NCI-H1694 (cell line): ENCODE results near the gene NPBWR2.
"Not testable (repeated sequence)": the region's sequence is repeated elsewhere in the genome, so short reads cannot be mapped to it uniquely, and the experiment has no call there.

Source experiments
- DNase-seq: peaks from one replicate; lab custom pipeline; 2025; lab: John Stamatoyannopoulos, UW

NPBWR2 gene

GRCh38 chr20:64103871-64104666, 3.3 kb downstream of the NPBWR2 start:
- DNase-seq = no peak

GRCh38 chr20:64102647-64103354, 4.6 kb downstream of the NPBWR2 start:
- DNase-seq = no peak

GRCh38 chr20:64101731-64102621, 5.4 kb downstream of the NPBWR2 start:
- no peak for DNase-seq

GRCh38 chr20:64100946-64101688, 6.2 kb downstream of the NPBWR2 start:
- no peak for DNase-seq

GRCh38 chr20:64100566-64100888, 6.8 kb downstream of the NPBWR2 start:
- no peak for DNase-seq

- no peak for DNase-seq
These were observed 7.3 kb downstream of the NPBWR2 start for GRCh38 chr20:64099880-64100565.

GRCh38 chr20:64099086-64099786, 8.1 kb downstream of the NPBWR2 start:
- DNase-seq = peak; percentile 36

GRCh38 chr20:64098471-64099013, 8.8 kb downstream of the NPBWR2 start:
- DNase-seq = no peak

GRCh38 chr20:64096535-64096934, 10.8 kb downstream of the NPBWR2 start:
- DNase-seq = no peak

GRCh38 chr20:64095927-64096326, 11.4 kb downstream of the NPBWR2 start:
- no peak for DNase-seq

GRCh38 chr20:64095455-64095854, 11.9 kb downstream of the NPBWR2 start:
- DNase-seq = no peak

GRCh38 chr20:64093013-64093503, 14.3 kb downstream of the NPBWR2 start:
- no peak for DNase-seq

- no peak for DNase-seq
These were observed 14.9 kb downstream of the NPBWR2 start for GRCh38 chr20:64092258-64093012.

- DNase-seq = no peak
These were observed 15.6 kb downstream of the NPBWR2 start for GRCh38 chr20:64091770-64092169.

- DNase-seq = no peak
These were observed 16.0 kb downstream of the NPBWR2 start for GRCh38 chr20:64091340-64091739.

- no peak for DNase-seq
These were observed 17.2 kb downstream of the NPBWR2 start for GRCh38 chr20:64090165-64090564.

GRCh38 chr20:64088586-64088985, 18.8 kb downstream of the NPBWR2 start:
- DNase-seq = not testable (repeated sequence)

- DNase-seq = not testable (repeated sequence)
These were observed 20.0 kb downstream of the NPBWR2 start for GRCh38 chr20:64087226-64087825.

- no peak for DNase-seq
These were observed 20.6 kb downstream of the NPBWR2 start for GRCh38 chr20:64086801-64087200.
